Measurements from ENCODE around the gene PTPRN2. TPM values are rescaled to one million over a fixed set of nuclear protein-coding genes. Genes with fewer than 3 reads are reported as not detected.

Gene PTPRN2
- total and polyA plus RNA-seq, 2 of the 8 experiments (the other 6 are each of a cell fraction or from before 2014, with no cell fraction given): 2.6 to 4.5 TPM

DNA sequence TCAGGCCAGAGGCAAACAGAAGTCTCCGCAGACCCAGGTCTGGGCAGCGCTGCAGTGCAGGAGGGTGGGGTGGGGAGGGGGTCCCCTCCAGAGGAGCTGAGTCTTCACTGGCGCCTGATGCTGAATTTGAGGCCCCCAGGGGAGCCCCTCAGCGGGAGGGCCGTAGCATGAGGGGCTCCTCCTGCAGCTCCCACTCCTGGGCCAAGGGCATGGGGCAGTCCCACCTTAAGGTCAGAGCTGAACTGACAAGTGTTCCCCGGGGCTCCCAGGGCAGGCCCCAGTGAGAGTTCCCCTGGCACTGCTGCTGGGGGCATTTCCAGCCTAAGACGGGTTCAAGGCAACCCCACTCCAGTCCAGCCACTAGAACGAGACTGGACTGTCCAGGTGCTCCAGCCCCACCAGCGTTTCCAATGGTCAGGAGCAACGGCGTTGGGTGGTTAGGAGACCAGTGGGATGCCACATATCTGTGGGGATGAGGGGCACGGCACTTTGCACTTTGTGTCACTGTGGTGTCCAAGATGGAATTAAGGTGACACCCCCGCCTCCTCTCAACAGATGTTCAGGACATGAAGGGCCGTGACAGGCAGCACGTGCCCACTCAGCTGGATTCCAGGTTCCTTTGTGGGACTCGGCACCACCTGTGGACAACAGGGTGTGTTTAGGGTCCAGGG, 139.1 kb downstream of the PTPRN2 start (continued):
- TF ChIP-seq CTBP2 (IDR thresholded peaks at IDR 0.05; ENCODE audit: borderline replicate concordance, insufficient read depth, insufficient read length, low read length): no peak
- no peak for TF ChIP-seq USF2 (IDR thresholded peaks at IDR 0.05; ENCODE audit: low read length)
- TF ChIP-seq SRF (IDR thresholded peaks at IDR 0.05; ENCODE audit: low read depth, low read length): no peak
- no peak for TF ChIP-seq CREB1 (IDR thresholded peaks at IDR 0.05)

Measured in H1 (cell line).